ENCODE data around the gene RFX3.

The RFX3 gene

GRCh38 chr9:3244963-3245653 lies 280.7 kb downstream of the RFX3 start:
- intact Hi-C loops (cut with DNase I), result loop anchor here (5.0 to 10.0 kb wide), 2 partner anchors 197 to 280 kb away; partner anchors contain the start of gene RFX3
- DNase-seq, result no peak

GRCh38 chr9:3243683-3244082 lies 282.1 kb downstream of the RFX3 start:
- intact Hi-C loops (cut with DNase I), result loop anchor here (5.0 to 10.0 kb wide), 2 partner anchors 199 to 281 kb away; partner anchors contain the start of gene RFX3
- no peak for DNase-seq

- peak in 1 of 10 donors; percentile 8 for DNase-seq
- intact Hi-C loops (cut with DNase I), result loop anchor here (5.0 to 10.0 kb wide), 2 partner anchors 201 to 284 kb away; partner anchors contain the start of gene RFX3
Measured at GRCh38 chr9:3241290-3241689, 284.5 kb downstream of the RFX3 start.

GRCh38 chr9:3240656-3241268 lies 285.0 kb downstream of the RFX3 start:
- intact Hi-C loops (cut with DNase I), result loop anchor here (5.0 to 10.0 kb wide), 2 partner anchors 202 to 284 kb away; partner anchors contain the start of gene RFX3
- peak; percentile 49 to 93 (median 72) for DNase-seq

GRCh38 chr9:3239240-3239639 lies 286.6 kb downstream of the RFX3 start:
- DNase-seq, result no peak
- intact Hi-C loops (cut with DNase I), result no loop called here

GRCh38 chr9:3238236-3238635 lies 287.6 kb downstream of the RFX3 start:
- no peak for DNase-seq
- intact Hi-C loops (cut with DNase I), result no loop called here

GRCh38 chr9:3237121-3237520 lies 288.7 kb downstream of the RFX3 start:
- no peak for DNase-seq
- intact Hi-C loops (cut with DNase I), result no loop called here

- no peak for DNase-seq
- intact Hi-C loops (cut with DNase I), result no loop called here
Measured at GRCh38 chr9:3235497-3235896, 290.3 kb downstream of the RFX3 start.

GRCh38 chr9:3224931-3225330 lies 300.9 kb downstream of the RFX3 start:
- DNase-seq, result peak in 8 of 10 donors; percentile 17 to 80 (median 37)
- intact Hi-C loops (cut with DNase I), result no loop called here

- DNase-seq, result no peak
- intact Hi-C loops (cut with DNase I), result no loop called here
Measured at GRCh38 chr9:3215658-3216057, 310.1 kb downstream of the RFX3 start.

GRCh38 chr9:3214741-3215140 lies 311.1 kb downstream of the RFX3 start:
- DNase-seq, result no peak
- intact Hi-C loops (cut with DNase I), result no loop called here

- intact Hi-C loops (cut with DNase I), result no loop called here
- DNase-seq, result no peak
Measured at GRCh38 chr9:3205421-3206095, 320.2 kb downstream of the RFX3 start.

GRCh38 chr9:3200331-3200774 lies 325.4 kb downstream of the RFX3 start:
- no peak for DNase-seq
- intact Hi-C loops (cut with DNase I), result no loop called here

GRCh38 chr9:3193791-3194190 lies 332.0 kb downstream of the RFX3 start:
- no peak for DNase-seq
- intact Hi-C loops (cut with DNase I), result no loop called here

- DNase-seq, result no peak
- intact Hi-C loops (cut with DNase I), result no loop called here
Measured at GRCh38 chr9:3191715-3192114, 334.1 kb downstream of the RFX3 start.

GRCh38 chr9:3189113-3189861 lies 336.5 kb downstream of the RFX3 start:
- no peak for DNase-seq
- intact Hi-C loops (cut with DNase I), result loop anchor here (10.0 kb wide), 1 partner anchor 334 kb away; no protein-coding TSS in a partner anchor

- no peak for DNase-seq
- intact Hi-C loops (cut with DNase I), result loop anchor here (10.0 kb wide), 1 partner anchor 332 kb away; no protein-coding TSS in a partner anchor
Measured at GRCh38 chr9:3186751-3187150, 339.1 kb downstream of the RFX3 start.

GRCh38 chr9:3181049-3181953 lies 344.5 kb downstream of the RFX3 start:
- peak in 9 of 10 donors; percentile 9 to 94 (median 63) for DNase-seq
- intact Hi-C loops (cut with DNase I), result loop anchor here (10.0 kb wide), 1 partner anchor 326 kb away; no protein-coding TSS in a partner anchor

GRCh38 chr9:3180696-3181048 lies 345.1 kb downstream of the RFX3 start:
- no peak for DNase-seq
- intact Hi-C loops (cut with DNase I), result loop anchor here (10.0 kb wide), 1 partner anchor 326 kb away; no protein-coding TSS in a partner anchor

All from posterior cingulate gyrus (tissue), 11 donors.